PFSK-1 (cell line): ENCODE data around the gene OR56A5.

Experiments used
- FOXP2 ChIP-seq: optimal IDR thresholded peaks from 2 replicates; pipeline ENCODE3; 2011; ENCODE audit warnings: borderline replicate concordance, control low read depth, inconsistent platforms; ENCODE audit not compliant: insufficient read depth; ENCODE audit errors: extremely low read length, extremely low read depth
- POLR2AphosphoS5 ChIP-seq: IDR thresholded peaks from 2 replicates; pipeline ENCODE4 v1.6.1; 2012; ENCODE audit warnings: low read depth, mild to moderate bottlenecking, control low read depth, low read length, moderate library complexity
- REST ChIP-seq, 2 experiments: IDR thresholded peaks; 2 replicates each; pipeline versions ENCODE4 v1.6.1 to v1.8.0; 2011 to 2012; ENCODE audit warnings: low read depth in 2 of 2, low read length in 2 of 2, control low read depth in 1 of 2, inconsistent platforms in 1 of 2, mild to moderate bottlenecking in 1 of 2, moderate library complexity in 1 of 2; ENCODE audit not compliant: insufficient read depth in 1 of 2
- SIN3A ChIP-seq: IDR thresholded peaks from 2 replicates; pipeline ENCODE4 v1.6.1; 2012; ENCODE audit warnings: mild to moderate bottlenecking, low read length, moderate library complexity, borderline replicate concordance; ENCODE audit not compliant: insufficient read depth
- TAF1 ChIP-seq: IDR thresholded peaks from 2 replicates; pipeline ENCODE4 v1.6.1; 2012; ENCODE audit warnings: low read length, control low read depth, borderline replicate concordance; ENCODE audit not compliant: insufficient read depth

The OR56A5 gene

GRCh38 chr11:5928811-5929210 is 39.5 kb downstream of the OR56A5 start:
- TF ChIP-seq REST (IDR thresholded peaks at IDR 0.05; ENCODE audit: insufficient read depth in 1 of 2, low read depth in 2 of 2, low read length in 2 of 2) (no peak), TAF1 (no peak), POLR2AphosphoS5 (no peak), SIN3A (no peak), FOXP2 (no peak)

- no peak for TF ChIP-seq FOXP2
- no peak for TF ChIP-seq POLR2AphosphoS5
- no peak for TF ChIP-seq TAF1
- no peak for TF ChIP-seq SIN3A
- no peak for TF ChIP-seq REST (IDR thresholded peaks at IDR 0.05; ENCODE audit: insufficient read depth in 1 of 2, low read depth in 2 of 2, low read length in 2 of 2)
Measured at GRCh38 chr11:5928271-5928670, 40.0 kb downstream of the OR56A5 start.

GRCh38 chr11:5923794-5924193 is 44.5 kb downstream of the OR56A5 start:
- TF ChIP-seq REST (IDR thresholded peaks at IDR 0.05; ENCODE audit: insufficient read depth in 1 of 2, low read depth in 2 of 2, low read length in 2 of 2): no peak
- TF ChIP-seq POLR2AphosphoS5: no peak
- no peak for TF ChIP-seq SIN3A
- TF ChIP-seq TAF1: no peak
- TF ChIP-seq FOXP2: no peak

GRCh38 chr11:5923427-5923776 is 44.9 kb downstream of the OR56A5 start:
- TF ChIP-seq POLR2AphosphoS5: no peak
- no peak for TF ChIP-seq TAF1
- TF ChIP-seq FOXP2: no peak
- TF ChIP-seq REST (IDR thresholded peaks at IDR 0.05; ENCODE audit: insufficient read depth in 1 of 2, low read depth in 2 of 2, low read length in 2 of 2): no peak
- TF ChIP-seq SIN3A: no peak
